Lower leg skin (tissue), 3 donors: ENCODE results near the gene NTM.

ENCODE experiments used
- CTCF ChIP-seq, 3 donors: fragments of 450-650 bp; IDR thresholded peaks; one replicate each; pipeline ENCODE4 v1.5.1; 2016; ENCODE audit warnings: antibody characterized with exemption in 3 of 3, mild to moderate bottlenecking in 3 of 3, moderate library complexity in 2 of 3
- POLR2A ChIP-seq, 2 donors: fragments of 450-650 bp; IDR thresholded peaks; one replicate each; pipeline ENCODE4 v1.6.1; 2016 to 2017; ENCODE audit warnings: antibody characterized with exemption in 2 of 2, mild to moderate bottlenecking in 1 of 2, moderate library complexity in 1 of 2

- TF ChIP-seq CTCF (IDR thresholded peaks at IDR 0.05) (no peak), POLR2A (IDR thresholded peaks at IDR 0.05) (no peak)
Observed at GRCh38 chr11:131902421-131902820, 532.0 kb downstream of the NTM start.
